Testis (tissue), 2 donors: ENCODE measurements around the gene AGGF1.

Experiments used
- CTCF ChIP-seq, 3 experiments: fragments of 450-650 bp in 2 of 3; fragments of 200-600 bp in 1 of 3; sonication (generic) in 1 of 3; IDR thresholded peaks; one replicate each; pipeline ENCODE4 v1.5.1; 2016 to 2019; ENCODE audit warnings: antibody characterized with exemption in 3 of 3, mild to moderate bottlenecking in 2 of 3, moderate library complexity in 1 of 3
- POLR2A ChIP-seq: fragments of 450-650 bp; IDR thresholded peaks from one replicate; pipeline ENCODE4 v1.6.1; 2017; ENCODE audit warnings: antibody characterized with exemption, mild to moderate bottlenecking, moderate library complexity

- TF ChIP-seq POLR2A, result no peak
- TF ChIP-seq CTCF (IDR thresholded peaks at IDR 0.05), result no peak
Observed at GRCh38 chr5:77086368-77086688, 56.1 kb downstream of the AGGF1 start.
